GM23338 (cell line): Measurements from ENCODE around the gene GDF11. TPM values are rescaled to one million over a fixed set of nuclear protein-coding genes. Genes with fewer than 3 reads are reported as not detected.

ENCODE experiments used
- ATAC-seq: fragments of 200-7000 bp; cut with Tn5 transposase; 3 replicates; pipeline ENCODE4 v1.9.1; 2020
- DNase-seq: peaks from one replicate; pipeline ENCODE4 v3.0.0-alpha.2; 2015; ENCODE audit warnings: low spot score
- H2AFZ ChIP-seq: fragments of 200-600 bp; sonication (generic); 2 replicates; pipeline ENCODE4 v1.8.0; 2016; ENCODE audit warnings: antibody characterized with exemption, mild to moderate bottlenecking, moderate library complexity
- H3F3A ChIP-seq: fragments of 200-600 bp; sonication (generic); replicated peaks from 2 replicates; pipeline ENCODE4 v1.8.0; 2017; ENCODE audit warnings: antibody characterized with exemption, mixed run types, low read depth
- H3K27ac ChIP-seq: fragments of 200-600 bp; sonication (generic); 2 replicates; pipeline ENCODE4 v1.6.1; 2016; ENCODE audit warnings: low read depth
- H3K27me3 ChIP-seq: fragments of 200-600 bp; sonication (generic); 2 replicates; pipeline ENCODE4 v1.8.0; 2016; ENCODE audit warnings: mild to moderate bottlenecking, mixed run types, moderate library complexity; ENCODE audit not compliant: insufficient read depth
- H3K36me3 ChIP-seq: fragments of 200-600 bp; sonication (generic); 2 replicates; pipeline ENCODE4 v1.8.0; 2016; ENCODE audit warnings: mild to moderate bottlenecking; ENCODE audit not compliant: insufficient read depth
- H3K4me1 ChIP-seq: fragments of 200-600 bp; sonication (generic); 2 replicates; pipeline ENCODE4 v1.8.0; 2016; ENCODE audit warnings: mild to moderate bottlenecking, moderate library complexity; ENCODE audit not compliant: insufficient read depth
- H3K4me2 ChIP-seq: fragments of 200-600 bp; sonication (generic); 2 replicates; pipeline ENCODE4 v1.7.1; 2017; ENCODE audit warnings: mixed run types
- H3K4me3 ChIP-seq: fragments of 200-600 bp; sonication (generic); 2 replicates; pipeline ENCODE4 v1.6.1; 2016; ENCODE audit warnings: mixed run types
- H3K79me2 ChIP-seq: fragments of 200-600 bp; sonication (generic); replicated peaks from 2 replicates; pipeline ENCODE4 v1.8.0; 2017; ENCODE audit warnings: mild to moderate bottlenecking; ENCODE audit not compliant: insufficient read depth
- H3K9me2 ChIP-seq: fragments of 200-600 bp; sonication (generic); 2 replicates; pipeline ENCODE4 v1.8.0; 2017; ENCODE audit not compliant: insufficient read depth
- H4K20me1 ChIP-seq: fragments of 200-600 bp; sonication (generic); replicated peaks from 2 replicates; pipeline ENCODE4 v1.8.0; 2017; ENCODE audit warnings: mild to moderate bottlenecking; ENCODE audit not compliant: insufficient read depth
- H3K27ac Mint-ChIP-seq: 2 replicates; pipeline ENCODE4 v1.8.0; 2020; ENCODE audit warnings: inconsistent platforms, mild to moderate bottlenecking, moderate library complexity, mixed read lengths
- H3K27me3 Mint-ChIP-seq: 3 replicates; pipeline ENCODE4 v1.8.0; 2022; ENCODE audit warnings: low read depth, mild to moderate bottlenecking, moderate library complexity, mixed read lengths, inconsistent platforms; ENCODE audit not compliant: insufficient read depth, poor library complexity
- H3K36me3 Mint-ChIP-seq: 3 replicates; pipeline ENCODE4 v1.8.0; 2021; ENCODE audit warnings: low read depth, mild to moderate bottlenecking, inconsistent platforms, moderate library complexity, mixed read lengths
- H3K4me1 Mint-ChIP-seq: 3 replicates; pipeline ENCODE4 v1.8.0; 2020; ENCODE audit warnings: mild to moderate bottlenecking, inconsistent platforms, mixed read lengths
- H3K4me3 Mint-ChIP-seq: 3 replicates; pipeline ENCODE4 v1.8.0; 2021; ENCODE audit warnings: moderate library complexity, mild to moderate bottlenecking, inconsistent platforms, mixed read lengths
- H3K9me3 Mint-ChIP-seq: 3 replicates; pipeline ENCODE4 v1.8.0; 2020; ENCODE audit warnings: moderate library complexity, mild to moderate bottlenecking, inconsistent platforms, mixed read lengths
- CTCF ChIP-seq, 2 experiments: fragments of 200-600 bp in 1 of 2; sonication (generic) in 1 of 2; conservative IDR thresholded peaks; 2 replicates each; pipeline versions ENCODE4 v1.5.1 to v1.6.1; 2016 to 2017; ENCODE audit warnings: antibody characterized with exemption in 2 of 2, low read depth in 2 of 2, mild to moderate bottlenecking in 2 of 2, moderate library complexity in 1 of 2
- EZH2 ChIP-seq: fragments of 200-600 bp; sonication (generic); IDR thresholded peaks from one replicate; pipeline ENCODE4 v1.8.0; 2017; ENCODE audit warnings: antibody characterized with exemption, mild to moderate bottlenecking, low read depth; ENCODE audit not compliant: unreplicated experiment
- EZH2phosphoT487 ChIP-seq: fragments of 200-600 bp; sonication (generic); IDR thresholded peaks from one replicate; pipeline ENCODE4 v1.8.1; 2018; ENCODE audit warnings: antibody characterized with exemption; ENCODE audit not compliant: unreplicated experiment
- POLR2AphosphoS5 ChIP-seq: IDR thresholded peaks from 2 replicates; pipeline ENCODE4 v1.6.1; 2016; ENCODE audit warnings: antibody characterized with exemption, low read depth
- REST ChIP-seq: IDR thresholded peaks from one replicate; pipeline ENCODE4 v1.6.1; 2018; ENCODE audit warnings: antibody characterized with exemption; ENCODE audit not compliant: unreplicated experiment
- ZNF114 ChIP-seq: fragments of 250-450 bp; sonication (Bioruptor Pico); IDR thresholded peaks from 2 replicates; pipeline ENCODE4 v1.5.0; 2020; ENCODE audit warnings: mild to moderate bottlenecking, moderate library complexity
- ZNF462 ChIP-seq: fragments of 250-450 bp; sonication (Bioruptor Pico); IDR thresholded peaks from 2 replicates; pipeline ENCODE4 v1.5.0; 2020; ENCODE audit warnings: mild to moderate bottlenecking, moderate library complexity
- polyA plus RNA-seq: library from polyadenylated mRNA; unstranded; fragments of >200 nt; fragmentation: Nextera tagmentation; extraction: Ambion mirVana; gene quantifications from 2 replicates; pipeline ENCODE4 v1.2.1, GENCODE V29; 2016
- total RNA-seq: library from RNA; depleted of rRNA; stranded (reverse); fragments of >200 nt; shearing (Covaris generic); gene quantifications from 2 replicates; pipeline ENCODE4 v1.2.3, GENCODE V29; 2014

Gene GDF11
- total and polyA plus RNA-seq, 2 experiments from 2014 or later, result 3.7 to 12.5 TPM

- Histone ChIP-seq H2AFZ (0 out of 2 replicates have a peak overlapping the region, but pooled peaks have one; percentile 32), H3K4me2 (peak overlapping the region; percentile 98), H3K79me2 (peaks cover 14% of the 10 kb centered on the region), H3K36me3 (peaks cover 8% of the 10 kb centered on the region; the same call in 1 of the 2 replicates), H3K4me1 (peaks cover 28% of the 10 kb centered on the region), H3K27ac (0 out of 2 replicates have a peak overlapping the region, but pooled peaks have one; percentile 32), H3K4me3 (peak overlapping the region; percentile 97), H3F3A (peaks cover 16% of the 10 kb centered on the region; the same call in 1 of the 2 replicates), H3K27me3 (no peaks in the 10 kb centered on the region), H3K9me2 (no peaks in the 10 kb centered on the region), H4K20me1 (0 out of 2 replicates have a peak, but pooled peaks cover 6% of the 10 kb centered on the region)
- Mint-ChIP-seq H3K9me3 (no peaks in the 10 kb centered on the region), H3K4me1 (peaks cover 40% of the 10 kb centered on the region), H3K27me3 (peaks cover 14% of the 10 kb centered on the region), H3K27ac (no peak overlapping the region), H3K4me3 (peak overlapping the region; percentile 86), H3K36me3 (peaks cover 38% of the 10 kb centered on the region)
- TF ChIP-seq EZH2, result no peak
- no peak for TF ChIP-seq ZNF462 (CRISPR knock-in tag)
- TF ChIP-seq ZNF114 (CRISPR knock-in tag), result no peak
- no peak for TF ChIP-seq REST
- TF ChIP-seq CTCF (conservative IDR thresholded peaks at IDR 0.05; ENCODE audit: low read depth in 2 of 2), result no peak
- no peak for TF ChIP-seq EZH2phosphoT487
- TF ChIP-seq POLR2AphosphoS5, result no peak
- ATAC-seq, result peak; percentile 7
- peak; percentile 46 for DNase-seq
Measured at GRCh38 chr12:55728186-55728938, 14.6 kb upstream of the GDF11 start.
